Right lobe of liver (tissue), 6 donors: ENCODE measurements around the gene CCT5. TPM values are rescaled to one million over a fixed set of nuclear protein-coding genes. Genes with fewer than 3 reads are reported as not detected.
A peak's percentile ranks its signal among the peaks of the same experiment; 100 is the strongest.

ENCODE experiments used
- ATAC-seq, 4 donors: fragments of 200-7000 bp; cut with Tn5 transposase; one replicate each; pipeline ENCODE4 v1.9.1; 2020; ENCODE audit warnings: mild to moderate bottlenecking in 4 of 4, moderate library complexity in 4 of 4
- DNase-seq, 3 donors: peaks; one replicate each; pipeline ENCODE4 v3.0.0-alpha.2; 2020
- H3K27ac ChIP-seq, 3 donors: fragments of 200-600 bp; one replicate each; pipeline ENCODE4 v1.8.0; 2022
- H3K27me3 ChIP-seq, 2 donors: fragments of 200-600 bp; one replicate each; pipeline ENCODE4 v1.8.0; 2022
- H3K36me3 ChIP-seq, 4 donors: fragments of 200-600 bp; sonication (generic) in 1 of 4; one replicate each; pipeline versions ENCODE4 v1.5.1 to v1.8.0; 2017 to 2022; ENCODE audit warnings: control low read depth in 1 of 4
- H3K4me1 ChIP-seq, 4 donors: fragments of 200-600 bp; sonication (generic) in 1 of 4; one replicate each; pipeline versions ENCODE4 v1.5.1 to v1.8.0; 2017 to 2022; ENCODE audit warnings: control low read depth in 1 of 4
- H3K4me3 ChIP-seq, 3 donors: fragments of 200-600 bp; one replicate each; pipeline ENCODE4 v1.8.0; 2022
- H3K9me3 ChIP-seq, 4 donors: fragments of 200-600 bp; sonication (generic) in 1 of 4; one replicate each; pipeline versions ENCODE4 v1.5.1 to v1.8.0; 2017 to 2022; ENCODE audit warnings: control low read depth in 1 of 4
- CTCF ChIP-seq, 4 donors: fragments of 200-600 bp in 3 of 4; fragments of 450-650 bp in 1 of 4; IDR thresholded peaks; one replicate each; pipeline versions ENCODE4 v1.5.1 to v1.8.0; 2016 to 2022; ENCODE audit warnings: antibody characterized with exemption in 4 of 4, mild to moderate bottlenecking in 2 of 4
- POLR2A ChIP-seq: fragments of 450-650 bp; IDR thresholded peaks from one replicate; pipeline ENCODE4 v1.6.1; 2017; ENCODE audit warnings: antibody characterized with exemption, mild to moderate bottlenecking
- WGBS: methylation state at CpG from one replicate; pipeline ENCODE4 v1.1.6; 2018; ENCODE audit warnings: low coverage, low lambda C conversion rate; ENCODE audit not compliant: insufficient coverage; ENCODE audit errors: missing lambda C conversion rate; 5-methylcytosine and 5-hydroxymethylcytosine counted together
- intact Hi-C, 2 donors: fragments of 100-400 bp; cut with DNase I; formaldehyde crosslinking; loops; one replicate each; pipeline versions ENCODE4 v1.11.2 to v1.14.1; 2022
- total RNA-seq, 6 experiments: library from RNA; depleted of rRNA in 2 of 6; stranded (reverse); fragments of >200 nt in 2 of 6; fragmentation: NEBNext Ultra II Directional in 3 of 6; extraction: Animal tissue kit (Norgen Biotek cat#: 25700) in 3 of 6; gene quantifications; one replicate each; pipeline versions ENCODE4 v1.1.0 to v1.2.4, GENCODE V29; 2016 to 2023
- donor health status: DM: no; HTN: yes; CAD: no.
- donor health status: DM: no; HTN: no; CAD: no.
- donor health status: DM: no; HTN: no; CAD: no.
- donor health status: DM: no; HTN: yes; CAD: no.
- donor health status: DM: no; HTN: yes; CAD: no.

CCT5 gene
- total RNA-seq, 6 experiments from 2014 or later, result 39.7 to 124 (median 74.8) TPM

- Histone ChIP-seq H3K27me3 (no peaks in the 10 kb centered on the region), H3K9me3 (no peaks in the 10 kb centered on the region), H3K4me1 (peaks cover 0 to 35% (median 8%) of the 10 kb centered on the region in 4 donors), H3K27ac (peak overlapping the region in 1 of 3 donors; percentile 21), H3K4me3 (no peak overlapping the region), H3K36me3 (peaks cover 15 to 86% (median 41%) of the 10 kb centered on the region in 4 donors)
- TF ChIP-seq CTCF (IDR thresholded peaks at IDR 0.05) (no peak), POLR2A (no peak)
- ATAC-seq, result peak in 2 of 4 donors; percentile 10 to 36
- no peak for DNase-seq
- intact Hi-C loops, result no loop called here
- WGBS, result 60% methylated on average over 18 of the region's 18 CpGs
Observed at GRCh38 chr5:10262121-10262774, 12.2 kb downstream of the CCT5 start.

GRCh38 chr5:10262995-10263394 lies 12.9 kb downstream of the CCT5 start:
- WGBS, result 31% methylated on average over 11 of the region's 11 CpGs
- H3K4me3 ChIP-seq, result no peak overlapping the region
- TF ChIP-seq CTCF (IDR thresholded peaks at IDR 0.05) (no peak), POLR2A (no peak)
- no peaks in the 10 kb centered on the region for H3K27me3 ChIP-seq
- DNase-seq (peak; percentile 35 to 90 (median 77)), ATAC-seq (peak; percentile 89 to 96 (median 94))
- H3K36me3 ChIP-seq, result peaks cover 14 to 79% (median 38%) of the 10 kb centered on the region in 4 donors
- no peaks in the 10 kb centered on the region for H3K9me3 ChIP-seq
- intact Hi-C loops, result no loop called here
- peak overlapping the region in 2 of 3 donors; percentile 3 to 21 for H3K27ac ChIP-seq
- peaks cover 0 to 29% (median 8%) of the 10 kb centered on the region in 4 donors for H3K4me1 ChIP-seq

DNA sequence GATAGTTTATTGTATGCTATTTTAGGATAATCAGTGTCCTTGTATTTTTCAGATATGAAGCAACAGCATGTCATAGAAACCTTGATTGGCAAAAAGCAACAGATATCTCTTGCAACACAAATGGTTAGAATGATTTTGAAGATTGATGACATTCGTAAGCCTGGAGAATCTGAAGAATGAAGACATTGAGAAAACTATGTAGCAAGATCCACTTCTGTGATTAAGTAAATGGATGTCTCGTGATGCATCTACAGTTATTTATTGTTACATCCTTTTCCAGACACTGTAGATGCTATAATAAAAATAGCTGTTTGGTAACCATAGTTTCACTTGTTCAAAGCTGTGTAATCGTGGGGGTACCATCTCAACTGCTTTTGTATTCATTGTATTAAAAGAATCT lies 14.5 kb downstream of the CCT5 start:
- H3K36me3 ChIP-seq, result peaks cover 6 to 63% (median 24%) of the 10 kb centered on the region in 4 donors
- no peak for ATAC-seq
- TF ChIP-seq POLR2A, result no peak
- no peak for TF ChIP-seq CTCF (IDR thresholded peaks at IDR 0.05)
- 68% methylated on average over 3 of the region's 3 CpGs for WGBS
- DNase-seq, result no peak
- H3K4me1 ChIP-seq, result peaks cover 0 to 29% (median 8%) of the 10 kb centered on the region in 4 donors
- no peak overlapping the region for H3K27ac ChIP-seq
- intact Hi-C loops, result no loop called here
- no peak overlapping the region for H3K4me3 ChIP-seq
- H3K9me3 ChIP-seq, result no peaks in the 10 kb centered on the region
- no peaks in the 10 kb centered on the region for H3K27me3 ChIP-seq

GRCh38 chr5:10265245-10266109 lies 15.4 kb downstream of the CCT5 start:
- Histone ChIP-seq H3K27ac (no peak overlapping the region), H3K4me3 (no peak overlapping the region), H3K4me1 (peaks cover 0 to 23% (median 8%) of the 10 kb centered on the region in 4 donors), H3K36me3 (peaks cover 0 to 54% (median 19%) of the 10 kb centered on the region in 4 donors), H3K9me3 (no peaks in the 10 kb centered on the region), H3K27me3 (no peaks in the 10 kb centered on the region)
- TF ChIP-seq CTCF (IDR thresholded peaks at IDR 0.05) (no peak), POLR2A (no peak)
- intact Hi-C loops, result no loop called here
- DNase-seq, result no peak
- ATAC-seq, result no peak
- WGBS, result 68% methylated on average over 5 of the region's 6 CpGs
